Erythroblast (primary cell): Measurements from ENCODE around the gene LAMB4.

Source experiments
- GATA1 ChIP-seq: IDR thresholded peaks from 2 replicates; pipeline ENCODE4 v1.6.1; 2011; ENCODE audit warnings: low read depth, mild to moderate bottlenecking, control low read depth, low read length, moderate library complexity
- POLR2A ChIP-seq: IDR thresholded peaks from 2 replicates; pipeline ENCODE4 v1.6.1; 2011; ENCODE audit warnings: mild to moderate bottlenecking, low read length

GRCh38 chr7:108102671-108103312, 27.4 kb downstream of the LAMB4 start:
- TF ChIP-seq POLR2A: no peak
- no peak for TF ChIP-seq GATA1
